IPS-NIHi11 (cell line): ENCODE results near the gene PKN2.

Experiments used
- DNase-seq: peaks from one replicate; pipeline ENCODE4 v3.0.0; 2012; ENCODE audit warnings: mixed read lengths, low spot score

Gene PKN2

GRCh38 chr1:88735382-88735781 lies 51.3 kb downstream of the PKN2 start:
- no peak for DNase-seq

GRCh38 chr1:88735909-88736308 lies 51.8 kb downstream of the PKN2 start:
- no peak for DNase-seq

- DNase-seq: peak; percentile 56
Observed at GRCh38 chr1:88736633-88737248, 52.7 kb downstream of the PKN2 start.

GRCh38 chr1:88737338-88737927 lies 53.4 kb downstream of the PKN2 start:
- no peak for DNase-seq

- DNase-seq: no peak
Observed at GRCh38 chr1:88740784-88741183, 56.7 kb downstream of the PKN2 start.

GRCh38 chr1:88741413-88741812 lies 57.3 kb downstream of the PKN2 start:
- DNase-seq: no peak

- no peak for DNase-seq
Observed at GRCh38 chr1:88742531-88742930, 58.5 kb downstream of the PKN2 start.

GRCh38 chr1:88744142-88744541 lies 60.1 kb downstream of the PKN2 start:
- no peak for DNase-seq

- DNase-seq: no peak
Observed at GRCh38 chr1:88746916-88747315, 62.8 kb downstream of the PKN2 start.

- DNase-seq: no peak
Observed at GRCh38 chr1:88751714-88752113, 67.6 kb downstream of the PKN2 start.

- DNase-seq: no peak
Observed at GRCh38 chr1:88753506-88753905, 69.4 kb downstream of the PKN2 start.

- no peak for DNase-seq
Observed at GRCh38 chr1:88763649-88764406, 79.8 kb downstream of the PKN2 start.

- DNase-seq: no peak
Observed at GRCh38 chr1:88768187-88768586, 84.1 kb downstream of the PKN2 start.

- DNase-seq: no peak
Observed at GRCh38 chr1:88768816-88769215, 84.7 kb downstream of the PKN2 start.

- DNase-seq: no peak
Observed at GRCh38 chr1:88773540-88774150, 89.6 kb downstream of the PKN2 start.

GRCh38 chr1:88774151-88774556 lies 90.1 kb downstream of the PKN2 start:
- peak; percentile 29 for DNase-seq

- no peak for DNase-seq
Observed at GRCh38 chr1:88777604-88778149, 93.6 kb downstream of the PKN2 start.

- no peak for DNase-seq
Observed at GRCh38 chr1:88779880-88780279, 95.8 kb downstream of the PKN2 start.

GRCh38 chr1:88780485-88780884 lies 96.4 kb downstream of the PKN2 start:
- DNase-seq: no peak

GRCh38 chr1:88783145-88783544 lies 99.1 kb downstream of the PKN2 start:
- DNase-seq: no peak

- DNase-seq: no peak
Observed at GRCh38 chr1:88784551-88784950, 100.5 kb downstream of the PKN2 start.

- no peak for DNase-seq
Observed at GRCh38 chr1:88787023-88787903, 103.2 kb downstream of the PKN2 start.
